Forelimb muscle (tissue), 1 donor: Measurements from ENCODE around the gene SSU72. TPM values are rescaled to one million over a fixed set of nuclear protein-coding genes. Genes with fewer than 3 reads are reported as not detected.
"Not testable (repeated sequence)": the region's sequence is repeated elsewhere in the genome, so short reads cannot be mapped to it uniquely, and the experiment has no call there.

Source experiments
- DNase-seq: peaks from one replicate; pipeline ENCODE4 v3.0.0-alpha.2; 2013; ENCODE audit warnings: low read depth
- polyA plus RNA-seq: library from polyadenylated mRNA; unstranded; fragments of 120-200 nt; gene quantifications from one replicate; pipeline ENCODE4 v1.2.1, GENCODE V29; 2013; ENCODE audit not compliant: insufficient read length

SSU72 gene
- polyA plus RNA-seq, 1 donor = 95.9 TPM

DNA sequence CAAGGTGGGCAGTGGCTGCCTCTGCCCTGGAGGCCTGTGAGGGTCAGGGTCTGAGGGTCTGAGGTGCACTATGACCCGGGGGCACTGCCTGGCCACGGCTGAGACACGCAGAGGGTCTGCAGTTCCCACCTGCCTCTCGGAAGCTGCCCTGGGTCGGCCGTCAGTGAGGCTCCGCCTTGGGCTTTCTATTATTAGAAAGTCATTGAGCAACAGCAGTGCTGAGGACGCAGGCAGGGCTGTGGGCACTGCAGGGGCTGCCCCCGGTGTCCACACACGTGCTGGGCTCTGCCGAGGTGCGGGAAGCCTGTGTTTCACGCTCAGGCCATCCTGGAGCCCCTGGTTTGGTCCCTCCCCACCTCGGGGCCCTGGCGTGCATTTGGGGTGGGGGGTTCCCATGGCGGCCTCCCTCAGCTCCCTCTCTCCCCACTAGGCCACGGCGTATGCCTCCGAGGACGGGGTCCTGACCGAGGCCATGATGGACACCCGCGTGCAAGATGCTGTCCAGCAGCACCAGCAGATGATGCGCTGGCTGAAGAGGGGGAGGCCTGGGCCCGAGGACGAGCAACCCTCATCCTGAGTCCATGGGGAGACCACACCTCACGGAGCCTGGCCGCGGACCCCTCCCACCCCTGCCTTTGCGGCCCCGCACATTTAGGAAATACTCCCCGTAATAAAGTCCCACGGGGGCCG is 65.7 kb downstream of the SSU72 start:
- DNase-seq = not testable (repeated sequence)

DNA sequence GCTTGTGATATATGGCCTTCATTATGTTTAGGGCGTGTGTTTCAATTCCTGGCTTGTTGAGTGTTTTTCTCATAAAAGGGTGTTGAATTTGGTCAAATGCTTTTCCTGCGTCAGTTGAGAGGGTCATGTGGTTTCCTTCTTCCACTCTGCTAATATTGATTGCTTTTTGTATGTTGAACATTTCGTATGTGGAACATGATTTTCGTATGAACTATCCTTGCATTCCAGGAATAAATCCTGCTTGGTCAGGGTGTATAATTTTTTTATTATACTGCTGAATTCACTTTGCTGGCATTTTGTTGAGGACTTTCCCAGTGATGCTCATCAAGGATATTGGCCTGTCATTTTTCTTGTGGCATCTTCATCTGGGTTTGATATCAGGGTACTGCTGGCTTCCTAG is 67.4 kb downstream of the SSU72 start:
- no peak for DNase-seq

DNA sequence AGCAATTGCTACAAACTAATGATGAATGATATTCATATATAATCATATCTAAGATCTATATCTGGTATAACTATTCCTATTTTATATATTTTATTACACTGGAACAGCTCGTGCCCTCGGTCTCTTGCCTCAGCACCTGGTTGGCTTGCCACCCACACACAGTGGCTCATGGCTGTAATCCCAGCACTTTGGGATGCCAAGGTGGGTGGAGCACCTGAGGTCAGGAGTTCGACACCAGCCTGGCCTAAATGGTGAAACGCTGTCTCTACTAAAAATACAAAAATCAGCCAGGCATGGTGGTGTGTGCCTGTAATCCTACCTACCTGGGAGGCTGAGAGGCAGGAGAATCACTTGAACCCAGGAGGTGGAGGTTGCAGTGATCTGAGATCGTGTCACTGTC is 68.9 kb downstream of the SSU72 start:
- DNase-seq = not testable (repeated sequence)

DNA sequence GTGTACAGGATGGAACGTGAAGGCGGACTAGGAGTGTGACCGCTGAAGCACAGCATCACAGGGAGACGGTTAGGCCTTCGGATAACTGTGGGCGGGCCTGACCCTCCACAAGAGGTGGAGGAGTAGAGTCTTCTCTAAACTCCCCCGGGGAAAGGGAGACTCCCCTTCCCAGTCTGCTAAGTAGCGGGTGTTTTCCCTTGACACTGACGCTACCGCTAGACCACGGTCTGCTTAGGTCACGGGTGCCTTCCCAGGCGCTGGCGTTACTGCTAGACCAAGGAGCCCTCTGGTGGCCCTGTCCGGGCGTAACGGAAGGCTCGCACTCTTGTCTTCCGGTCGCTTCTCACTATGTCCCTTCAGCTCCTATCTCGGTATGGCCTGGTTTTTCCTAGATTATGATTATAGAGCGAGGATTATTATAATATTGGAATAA is 69.3 kb downstream of the SSU72 start:
- peak; percentile 6 for DNase-seq

DNA sequence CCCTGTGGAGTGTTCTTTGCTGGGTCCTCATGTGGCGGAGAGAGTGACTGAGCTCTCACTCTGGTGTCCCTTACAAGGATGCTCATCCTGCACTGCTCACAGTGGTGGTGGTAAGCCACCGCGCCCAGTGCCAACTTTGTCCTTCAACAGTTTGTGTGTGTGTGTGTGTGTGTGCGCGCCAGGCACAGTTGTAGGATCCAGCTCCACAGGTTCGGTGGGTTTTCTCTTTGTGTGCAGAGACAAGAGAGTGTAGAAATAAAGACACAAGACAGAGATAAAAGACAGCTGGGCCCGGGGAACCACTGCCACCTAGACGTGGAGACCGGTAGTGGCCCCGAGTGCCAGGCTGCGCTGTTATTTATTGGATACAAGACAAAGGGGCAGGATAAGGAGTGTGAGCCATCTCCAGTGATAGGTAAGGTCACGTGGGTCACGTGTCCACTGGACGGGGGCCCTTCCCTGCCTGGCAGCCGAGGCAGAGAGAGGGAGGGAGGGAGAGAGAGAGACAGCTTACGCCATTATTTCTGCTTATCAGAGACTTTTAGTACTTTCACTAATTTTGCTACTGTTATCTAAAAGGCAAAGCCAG is 69.8 kb downstream of the SSU72 start:
- DNase-seq = not testable (repeated sequence)

DNA sequence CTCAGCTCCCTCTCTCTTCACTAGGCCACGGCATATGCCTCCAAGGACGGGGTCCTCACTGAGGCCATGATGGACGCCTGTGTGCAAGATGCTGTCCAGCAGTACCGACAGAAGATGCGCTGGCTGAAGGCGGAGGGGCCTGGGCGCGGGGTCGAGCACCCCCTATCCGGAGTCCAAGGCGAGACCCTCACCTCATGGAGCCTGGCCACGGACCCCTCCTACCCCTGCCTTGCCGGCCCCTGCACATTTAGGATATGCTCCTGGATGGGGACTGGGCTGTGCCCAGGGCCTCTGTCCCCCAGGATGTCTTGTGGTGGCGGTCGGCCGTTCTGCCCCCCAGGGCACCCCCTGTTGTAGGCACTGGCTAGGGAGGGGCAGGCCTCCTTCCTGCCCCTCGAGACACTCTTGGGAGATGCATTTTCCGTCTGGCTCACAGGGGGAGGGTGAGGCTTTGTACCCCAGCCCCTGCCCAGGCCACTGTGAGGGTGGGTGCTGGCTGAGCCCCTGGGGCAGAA is 79.1 kb downstream of the SSU72 start:
- not testable (repeated sequence) for DNase-seq

DNA sequence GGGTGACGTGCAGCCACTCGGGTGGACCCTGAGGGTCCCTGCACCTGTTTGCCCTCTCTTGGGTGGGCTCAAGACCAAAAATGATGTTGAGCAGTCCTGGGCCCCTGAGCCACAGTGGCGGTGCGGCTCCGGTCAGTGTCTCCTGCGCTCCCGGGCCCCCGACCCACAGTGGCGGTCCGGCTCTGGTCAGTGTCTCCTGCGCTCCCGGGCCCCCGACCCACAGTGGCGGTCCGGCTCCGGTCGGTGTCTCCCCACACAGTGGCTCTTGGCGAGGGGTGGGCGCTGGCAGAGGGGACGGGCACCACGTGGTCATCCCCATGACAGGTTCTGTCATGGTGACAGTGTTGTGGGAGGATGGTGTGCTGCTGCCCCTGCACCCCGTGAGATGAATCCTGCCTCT is 80.4 kb downstream of the SSU72 start:
- DNase-seq = not testable (repeated sequence)

Other genes starting within 250 kb of the SSU72 start
- 3.3 TPM for gene TAS1R3, start 243.6 kb downstream of the SSU72 start, polyA plus RNA-seq
- gene DVL1, start 225.4 kb downstream of the SSU72 start, polyA plus RNA-seq = 48.7 TPM
- gene MXRA8, start 216.3 kb downstream of the SSU72 start, polyA plus RNA-seq = 65.2 TPM
- 69.3 TPM for gene AURKAIP1, start 199.7 kb downstream of the SSU72 start, polyA plus RNA-seq
- 169 TPM for gene CCNL2, start 175.5 kb downstream of the SSU72 start, polyA plus RNA-seq
- gene MRPL20, start 167.6 kb downstream of the SSU72 start, polyA plus RNA-seq = 111 TPM
- gene ANKRD65, start 153.6 kb downstream of the SSU72 start, polyA plus RNA-seq = 22.1 TPM
- 56.6 TPM for gene VWA1, start 139.2 kb downstream of the SSU72 start, polyA plus RNA-seq
- 0.30 TPM for gene ATAD3C, start 125.2 kb downstream of the SSU72 start, polyA plus RNA-seq
- gene ATAD3B, start 103.1 kb downstream of the SSU72 start, polyA plus RNA-seq = 12.0 TPM
- gene ATAD3A, start 62.7 kb downstream of the SSU72 start, polyA plus RNA-seq = 16.7 TPM
- gene TMEM240, start 34.2 kb downstream of the SSU72 start, polyA plus RNA-seq = 4.1 TPM
- 2.0 TPM for gene FNDC10, start 25.3 kb upstream of the SSU72 start, polyA plus RNA-seq
- gene MIB2, start 40.6 kb upstream of the SSU72 start, polyA plus RNA-seq = 78.7 TPM
- 44.9 TPM for gene MMP23B, start 57.3 kb upstream of the SSU72 start, polyA plus RNA-seq
- 35.3 TPM for gene CDK11B, start 84.1 kb upstream of the SSU72 start, polyA plus RNA-seq
- gene SLC35E2B, start 117.9 kb upstream of the SSU72 start, polyA plus RNA-seq = 47.2 TPM
- gene CDK11A, start 149.5 kb upstream of the SSU72 start, polyA plus RNA-seq = 23.9 TPM
- gene NADK, start 203.6 kb upstream of the SSU72 start, polyA plus RNA-seq = 29.7 TPM